ENCODE measurements around the gene DTX3.

DNA sequence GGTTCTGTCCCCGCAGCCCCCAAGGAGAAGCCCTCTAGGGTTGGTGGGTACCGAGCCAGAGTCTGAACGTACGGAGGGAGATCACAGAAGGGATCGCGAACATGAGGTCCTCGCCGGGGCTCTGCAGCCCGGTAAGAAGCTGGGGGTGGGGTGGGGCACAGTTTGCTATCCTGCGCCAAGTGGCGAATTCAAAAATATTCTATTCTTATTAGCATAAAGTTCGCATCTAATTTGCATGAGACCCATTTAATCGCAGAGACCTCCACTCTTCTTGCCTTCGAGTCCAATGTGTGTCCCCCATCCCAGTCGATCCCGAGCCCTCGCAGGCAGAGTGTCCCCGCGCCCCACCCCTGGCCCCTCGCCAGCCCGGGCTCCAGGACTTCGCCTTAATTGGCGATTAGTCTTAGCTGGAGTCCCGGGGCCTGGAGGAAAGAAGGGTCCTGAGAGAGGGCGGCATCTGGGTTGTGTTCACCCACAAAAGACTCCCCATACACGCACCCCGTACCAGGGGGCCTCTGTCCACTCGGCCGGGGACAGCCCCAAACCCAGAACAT, 6.0 kb downstream of the DTX3 start:
- no peak for TF ChIP-seq POLR2A (IDR thresholded peaks at IDR 0.05)
- TF ChIP-seq CTCF (IDR thresholded peaks at IDR 0.05) = no peak

Measured in body of pancreas (tissue), 4 donors.